ENCODE results near the gene PHF23.

GRCh38 chr17:7218758-7219157 is 20.5 kb downstream of the PHF23 start:
- TF ChIP-seq CTCF (IDR thresholded peaks at IDR 0.05): no peak
- no peak for TF ChIP-seq EP300 (IDR thresholded peaks at IDR 0.05)

Measured in ovary (tissue), 3 donors.